Measurements from ENCODE around the gene TIGAR.

The TIGAR gene

GRCh38 chr12:4383304-4383865 lies 62.4 kb downstream of the TIGAR start:
- TF ChIP-seq, protein P1, sequence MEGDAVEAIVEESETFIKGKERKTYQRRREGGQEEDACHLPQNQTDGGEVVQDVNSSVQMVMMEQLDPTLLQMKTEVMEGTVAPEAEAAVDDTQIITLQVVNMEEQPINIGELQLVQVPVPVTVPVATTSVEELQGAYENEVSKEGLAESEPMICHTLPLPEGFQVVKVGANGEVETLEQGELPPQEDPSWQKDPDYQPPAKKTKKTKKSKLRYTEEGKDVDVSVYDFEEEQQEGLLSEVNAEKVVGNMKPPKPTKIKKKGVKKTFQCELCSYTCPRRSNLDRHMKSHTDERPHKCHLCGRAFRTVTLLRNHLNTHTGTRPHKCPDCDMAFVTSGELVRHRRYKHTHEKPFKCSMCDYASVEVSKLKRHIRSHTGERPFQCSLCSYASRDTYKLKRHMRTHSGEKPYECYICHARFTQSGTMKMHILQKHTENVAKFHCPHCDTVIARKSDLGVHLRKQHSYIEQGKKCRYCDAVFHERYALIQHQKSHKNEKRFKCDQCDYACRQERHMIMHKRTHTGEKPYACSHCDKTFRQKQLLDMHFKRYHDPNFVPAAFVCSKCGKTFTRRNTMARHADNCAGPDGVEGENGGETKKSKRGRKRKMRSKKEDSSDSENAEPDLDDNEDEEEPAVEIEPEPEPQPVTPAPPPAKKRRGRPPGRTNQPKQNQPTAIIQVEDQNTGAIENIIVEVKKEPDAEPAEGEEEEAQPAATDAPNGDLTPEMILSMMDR (IDR thresholded peaks at IDR 0.05; ENCODE audit: unreplicated experiment in 3 of 3) = no peak
- Mint-ChIP-seq H3K27me3 (ENCODE audit: low read depth) (peaks cover 22% of the 10 kb centered on the region), H3K4me3 (no peak overlapping the region), H3K4me1 (no peaks in the 10 kb centered on the region), H3K9me3 (no peaks in the 10 kb centered on the region), H3K27ac (no peak overlapping the region), H3K36me3 (ENCODE audit: low read depth) (no peaks in the 10 kb centered on the region)

GRCh38 chr12:4386801-4387200 lies 65.8 kb downstream of the TIGAR start:
- TF ChIP-seq, protein P1 (IDR thresholded peaks at IDR 0.05; ENCODE audit: unreplicated experiment in 3 of 3) = no peak
- Mint-ChIP-seq H3K27ac (no peak overlapping the region), H3K4me3 (no peak overlapping the region), H3K4me1 (no peaks in the 10 kb centered on the region), H3K27me3 (ENCODE audit: low read depth) (peaks cover 11% of the 10 kb centered on the region), H3K9me3 (no peaks in the 10 kb centered on the region), H3K36me3 (ENCODE audit: low read depth) (no peaks in the 10 kb centered on the region)

- H3K36me3 Mint-ChIP-seq (ENCODE audit: low read depth) = no peaks in the 10 kb centered on the region
- no peaks in the 10 kb centered on the region for H3K9me3 Mint-ChIP-seq
- H3K27me3 Mint-ChIP-seq (ENCODE audit: low read depth) = peaks cover 13% of the 10 kb centered on the region
- no peak overlapping the region for H3K27ac Mint-ChIP-seq
- H3K4me1 Mint-ChIP-seq = no peaks in the 10 kb centered on the region
- TF ChIP-seq, protein P1 (IDR thresholded peaks at IDR 0.05; ENCODE audit: unreplicated experiment in 3 of 3) = no peak
- no peak overlapping the region for H3K4me3 Mint-ChIP-seq
Measured at GRCh38 chr12:4387607-4388006, 66.6 kb downstream of the TIGAR start.

DNA sequence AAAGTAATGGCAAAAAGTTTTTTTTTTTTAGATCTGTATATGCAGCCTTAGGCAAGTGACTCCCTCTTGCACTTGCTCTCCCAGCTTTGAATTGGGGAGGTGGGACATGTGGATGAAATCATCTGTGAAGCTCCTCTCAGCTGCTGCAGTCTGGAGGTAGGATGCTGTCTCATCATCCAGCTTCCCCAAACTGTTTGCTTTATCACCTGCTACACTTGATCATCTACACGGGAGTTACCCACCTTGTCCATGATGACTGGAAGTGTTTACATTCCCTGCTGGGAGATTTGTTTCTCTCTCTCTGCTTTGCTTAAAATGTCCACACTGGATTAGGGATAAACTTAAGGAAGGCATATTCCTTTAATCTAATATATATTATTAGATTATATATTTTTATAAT lies 67.0 kb downstream of the TIGAR start:
- Mint-ChIP-seq H3K36me3 (ENCODE audit: low read depth) (no peaks in the 10 kb centered on the region), H3K4me1 (no peaks in the 10 kb centered on the region), H3K9me3 (no peaks in the 10 kb centered on the region), H3K27ac (no peak overlapping the region), H3K4me3 (no peak overlapping the region), H3K27me3 (ENCODE audit: low read depth) (peaks cover 12% of the 10 kb centered on the region)
- TF ChIP-seq, protein P1 (IDR thresholded peaks at IDR 0.05; ENCODE audit: unreplicated experiment in 3 of 3) = no peak

GRCh38 chr12:4388662-4389061 lies 67.6 kb downstream of the TIGAR start:
- no peak overlapping the region for H3K27ac Mint-ChIP-seq
- H3K27me3 Mint-ChIP-seq (ENCODE audit: low read depth) = peaks cover 12% of the 10 kb centered on the region
- no peak overlapping the region for H3K4me3 Mint-ChIP-seq

More at GRCh38 chr12:4388662-4389061, 67.6 kb downstream of the TIGAR start:
- Mint-ChIP-seq H3K4me1 (no peaks in the 10 kb centered on the region), H3K36me3 (ENCODE audit: low read depth) (no peaks in the 10 kb centered on the region), H3K9me3 (no peaks in the 10 kb centered on the region)
- TF ChIP-seq, protein P1 (IDR thresholded peaks at IDR 0.05; ENCODE audit: unreplicated experiment in 3 of 3) = no peak
